Upper lobe of left lung (tissue), 4 donors: Measurements from ENCODE around the gene GET4.

Experiments used
- CTCF ChIP-seq, 6 experiments: fragments of 450-650 bp in 4 of 6; fragments of 200-600 bp in 2 of 6; sonication (generic) in 2 of 6; IDR thresholded peaks; one replicate each; pipeline ENCODE4 v1.5.1; 2016 to 2019; ENCODE audit warnings: antibody characterized with exemption in 6 of 6
- EP300 ChIP-seq, 4 donors: sonication (generic); formaldehyde crosslinking; IDR thresholded peaks; one replicate each; pipeline ENCODE4 v1.5.1; 2017; ENCODE audit warnings: antibody characterized with exemption in 4 of 4, control low read depth in 2 of 4
- POLR2A ChIP-seq, 4 donors: fragments of 450-650 bp; IDR thresholded peaks; one replicate each; pipeline ENCODE4 v1.5.1; 2016 to 2017; ENCODE audit warnings: antibody characterized with exemption in 4 of 4, mild to moderate bottlenecking in 2 of 4
- POLR2AphosphoS5 ChIP-seq, 2 donors: sonication (generic); formaldehyde crosslinking; IDR thresholded peaks; one replicate each; pipeline ENCODE4 v1.5.1; 2017; ENCODE audit warnings: antibody characterized with exemption in 2 of 2

DNA sequence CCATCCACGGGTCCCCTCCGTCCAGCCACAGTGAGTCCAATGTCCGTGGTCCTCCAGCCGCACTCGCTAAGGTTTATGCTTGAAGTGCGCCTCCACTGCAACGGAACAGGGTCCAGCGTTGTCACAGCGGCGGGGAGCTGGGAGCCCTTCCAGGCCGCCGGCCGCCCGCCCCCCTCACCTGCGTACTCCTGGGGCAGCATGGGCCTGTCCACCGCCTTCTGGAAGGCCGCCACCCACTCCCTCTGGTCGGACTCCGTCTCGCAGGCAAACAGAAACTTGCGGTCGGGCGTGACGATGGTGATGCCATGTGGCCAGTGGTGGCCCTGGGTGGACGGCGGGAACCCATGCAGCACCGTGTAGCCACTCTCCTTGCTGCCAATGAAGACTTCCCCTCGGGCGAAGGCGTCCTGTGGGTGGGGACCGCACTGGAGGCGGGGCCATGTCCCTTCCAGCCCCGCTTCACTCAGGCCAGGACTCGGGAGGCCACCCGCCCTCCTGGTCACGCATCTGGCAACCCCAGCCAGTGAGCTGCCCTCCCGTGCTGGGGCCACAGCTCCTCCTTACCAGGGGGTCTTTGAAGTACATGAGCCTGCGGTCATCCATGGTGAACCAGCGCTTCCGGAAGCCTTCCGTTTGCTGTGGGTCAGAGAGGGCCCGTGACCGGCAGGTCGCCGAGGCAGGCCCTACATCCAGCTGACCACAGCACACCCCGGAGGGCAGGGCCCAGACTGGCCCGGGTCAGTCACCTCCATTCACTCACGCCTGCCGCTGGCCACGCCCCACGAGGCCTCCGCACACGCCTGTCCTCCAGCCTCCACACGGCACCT, 22.7 kb downstream of the GET4 start:
- no peak for TF ChIP-seq CTCF (IDR thresholded peaks at IDR 0.05)
- TF ChIP-seq POLR2A (IDR thresholded peaks at IDR 0.05), result no peak
- TF ChIP-seq POLR2AphosphoS5 (IDR thresholded peaks at IDR 0.05), result no peak
- TF ChIP-seq EP300 (IDR thresholded peaks at IDR 0.05), result no peak
